GM12878 (cell line): ENCODE results near the gene TRABD. TPM values are rescaled to one million over a fixed set of nuclear protein-coding genes. Genes with fewer than 3 reads are reported as not detected.

ENCODE experiments used
- ATAC-seq: fragments of 200-7000 bp; cut with Tn5 transposase; 3 replicates; pipeline ENCODE4 v1.9.1; 2020; ENCODE audit warnings: mild to moderate bottlenecking, moderate library complexity
- BruUV-seq: library from RNA; stranded (reverse); fragments of 400-500 nt; replicated peaks from 2 replicates; lab custom pipeline; 2021; lab: Mats Ljungman, UMichigan
- CTCF ChIA-PET: fragments of 300-600 bp; sonication (Branson Sonifier 250); formaldehyde crosslinking; extraction: SDS; loops from one replicate; lab custom pipeline; 2021; ENCODE audit warnings: inconsistent platforms; lab: Yijun Ruan, JAX
- POLR2A ChIA-PET: fragments of 350-600 bp; formaldehyde crosslinking; extraction: SDS; loops from one replicate; lab custom pipeline; 2021; ENCODE audit warnings: inconsistent platforms; lab: Charles Lee
- RAD21 ChIA-PET: fragments of 300-600 bp; sonication (Branson Sonifier 250); formaldehyde crosslinking; loops from one replicate; lab custom pipeline; 2023; ENCODE audit warnings: antibody characterized with exemption; ENCODE audit not compliant: unreplicated experiment; lab: Charles Lee
- SMC1A ChIA-PET: fragments of 300-600 bp; sonication (Branson Sonifier 250); formaldehyde crosslinking; loops from one replicate; lab custom pipeline; 2023; ENCODE audit not compliant: unreplicated experiment, uncharacterized antibody; lab: Charles Lee
- DNase-seq: peaks from one replicate; pipeline ENCODE4 v3.0.0-alpha.2; 2011; ENCODE audit warnings: low read depth, low spot score
- FAIRE-seq: peaks from 3 replicates; lab custom pipeline; 2011; peaks lifted over from hg19 to GRCh38; lab: Jason Lieb, UNC
- H2AFZ ChIP-seq: 2 replicates; pipeline ENCODE4 v1.6.0; 2011; ENCODE audit warnings: low read depth, low read length, control low read depth; ENCODE audit not compliant: control insufficient read depth
- H3K27ac ChIP-seq: 2 replicates; pipeline ENCODE4 v1.5.1; 2011; ENCODE audit warnings: control low read depth; ENCODE audit not compliant: control insufficient read depth, insufficient read depth
- H3K27me3 ChIP-seq, 2 experiments: replicated peaks in 1 of 2; 2 replicates each; pipeline versions ENCODE4 v1.6.0 to v1.6.1; 2011; ENCODE audit warnings: low read length in 1 of 2; ENCODE audit not compliant: control insufficient read depth in 2 of 2, insufficient read depth in 2 of 2
- H3K36me3 ChIP-seq, 2 experiments: 2 replicates each; pipeline ENCODE4 v1.5.1; 2011; ENCODE audit warnings: low read length in 1 of 2; ENCODE audit not compliant: control insufficient read depth in 2 of 2, insufficient read depth in 2 of 2
- H3K4me1 ChIP-seq: 2 replicates; pipeline ENCODE4 v1.6.1; 2011; ENCODE audit warnings: mild to moderate bottlenecking, low read length, moderate library complexity, mixed read lengths; ENCODE audit not compliant: control insufficient read depth, insufficient read depth
- H3K4me2 ChIP-seq: 2 replicates; pipeline ENCODE4 v1.6.0; 2011; ENCODE audit warnings: control low read depth; ENCODE audit not compliant: control insufficient read depth, insufficient read depth
- H3K4me3 ChIP-seq: fragments of 200-600 bp; sonication (generic); 2 replicates; pipeline ENCODE4 v1.5.1; 2016
- H3K79me2 ChIP-seq: 2 replicates; pipeline ENCODE4 v1.6.0; 2011; ENCODE audit warnings: low read length; ENCODE audit not compliant: control insufficient read depth, insufficient read depth
- H3K9ac ChIP-seq: 2 replicates; pipeline ENCODE4 v1.8.0; 2011; ENCODE audit warnings: low read length, control low read depth, mixed read lengths; ENCODE audit not compliant: control insufficient read depth, insufficient read depth
- H3K9me3 ChIP-seq: replicated peaks from 3 replicates; pipeline ENCODE4 v1.5.1; 2011; ENCODE audit warnings: mild to moderate bottlenecking, low read length; ENCODE audit not compliant: control insufficient read depth, insufficient read depth
- H4K20me1 ChIP-seq: 2 replicates; pipeline ENCODE4 v1.6.0; 2011; ENCODE audit not compliant: control insufficient read depth, insufficient read depth
- BACH1 ChIP-seq: fragments of 450-650 bp; IDR thresholded peaks from 2 replicates; pipeline ENCODE4 v1.6.1; 2017; ENCODE audit warnings: mild to moderate bottlenecking, borderline replicate concordance
- BHLHE40 ChIP-seq, 2 experiments: fragments of 450-650 bp in 1 of 2; IDR thresholded peaks; 2 replicates each; pipeline ENCODE4 v1.6.1; 2011 to 2017; ENCODE audit warnings: low read depth in 2 of 2, borderline replicate concordance in 1 of 2, improper control_type of control experiment in 1 of 2, low read length in 1 of 2, mild to moderate bottlenecking in 1 of 2
- BRCA1 ChIP-seq: IDR thresholded peaks from 2 replicates; pipeline ENCODE4 v1.6.1; 2011; ENCODE audit warnings: low read depth, low read length, improper control_type of control experiment
- CBFB ChIP-seq: IDR thresholded peaks from 2 replicates; pipeline ENCODE4 v1.6.1; 2016; ENCODE audit warnings: antibody characterized with exemption, low read depth
- EZH2 ChIP-seq: IDR thresholded peaks from 2 replicates; pipeline ENCODE4 v1.6.1; 2012; ENCODE audit warnings: low read depth, mild to moderate bottlenecking, control low read depth, inconsistent platforms, low read length, borderline replicate concordance; ENCODE audit not compliant: control insufficient read depth
- HDGF ChIP-seq: fragments of 450-650 bp; IDR thresholded peaks from 2 replicates; pipeline ENCODE4 v1.6.1; 2016; ENCODE audit warnings: antibody characterized with exemption
- LARP7 ChIP-seq: fragments of 450-650 bp; IDR thresholded peaks from 2 replicates; pipeline ENCODE4 v1.6.1; 2017; ENCODE audit warnings: mild to moderate bottlenecking
- NFIC ChIP-seq: IDR thresholded peaks from 2 replicates; pipeline ENCODE4 v1.6.1; 2012; ENCODE audit warnings: low read depth, mild to moderate bottlenecking, inconsistent platforms, low read length, moderate library complexity
- NFYB ChIP-seq: IDR thresholded peaks from 2 replicates; pipeline ENCODE4 v1.6.1; 2011; ENCODE audit warnings: low read depth, mild to moderate bottlenecking, low read length, improper control_type of control experiment, moderate library complexity; ENCODE audit not compliant: insufficient read depth
- NR2C1 ChIP-seq: fragments of 450-650 bp; IDR thresholded peaks from 2 replicates; pipeline ENCODE4 v1.6.1; 2017; ENCODE audit warnings: antibody characterized with exemption, mild to moderate bottlenecking, moderate library complexity
- POU2F2 ChIP-seq: IDR thresholded peaks from 3 replicates; pipeline ENCODE4 v1.6.1; 2011; ENCODE audit warnings: low read depth, mild to moderate bottlenecking, low read length, borderline replicate concordance
- STAT3 ChIP-seq: IDR thresholded peaks from 2 replicates; pipeline ENCODE4 v1.6.1; 2011; ENCODE audit warnings: low read depth, low read length, improper control_type of control experiment
- ZNF384 ChIP-seq: IDR thresholded peaks from 2 replicates; pipeline ENCODE4 v1.6.1; 2012; ENCODE audit warnings: low read depth, mild to moderate bottlenecking, low read length, improper control_type of control experiment, borderline replicate concordance
- WGBS: methylation state at CpG from one replicate; pipeline ENCODE4 v1.1.6; 2016; ENCODE audit warnings: low lambda C conversion rate; ENCODE audit not compliant: insufficient replicate concordance, insufficient coverage; ENCODE audit errors: missing lambda C conversion rate; 5-methylcytosine and 5-hydroxymethylcytosine counted together
- in situ Hi-C: fragments of 300-500 bp; cut with MboI; formaldehyde crosslinking; loops from 9 replicates; pipeline ENCODE4 v1.14.3; 2018; ENCODE audit warnings: mixed read lengths
- intact Hi-C: fragments of 100-400 bp; cut with micrococcal nuclease; formaldehyde crosslinking; loops from one replicate; pipeline ENCODE4 v1.14.2; 2022; ENCODE audit not compliant: unreplicated experiment
- polyA plus RNA-seq, 11 experiments: library from polyadenylated mRNA; depleted of rRNA in 4 of 11; unstranded in 6 of 11; stranded (reverse) in 5 of 11; fragments of >200 nt; fragmentation: Nextera tagmentation in 4 of 11; fragmentation: Illumina TruSeq in 1 of 11; extraction: Ambion mirVana in 4 of 11; extraction: Trizol in 1 of 11; gene quantifications; 1 replicate in 1 of 11; 2 replicates in 10 of 11; pipeline versions ENCODE4 v1.2.1 to v1.2.3, GENCODE V29; 2011 to 2016; ENCODE audit warnings: inconsistent platforms in 2 of 11, missing spikeins in 2 of 11, low read depth in 1 of 11
- total RNA-seq, 4 experiments: library from RNA; depleted of rRNA in 3 of 4; stranded (reverse); fragments of >200 nt in 3 of 4; fragmentation: Illumina TruSeq in 1 of 4; extraction: Trizol in 1 of 4; gene quantifications; 2 replicates each; pipeline versions ENCODE4 v1.2.1 to v1.2.3, GENCODE V29; 2013 to 2021
- TF ChIP-seq, protein P1 (sequence below): fragments of 450-650 bp; IDR thresholded peaks from 2 replicates; pipeline ENCODE4 v1.6.1; 2016; ENCODE audit warnings: mild to moderate bottlenecking, moderate library complexity, borderline replicate concordance
- TF ChIP-seq, protein P2 (sequence below): fragments of 450-650 bp; formaldehyde crosslinking; IDR thresholded peaks from 2 replicates; pipeline ENCODE4 v1.4.0; 2020; ENCODE audit warnings: mild to moderate bottlenecking, moderate library complexity
- TF ChIP-seq, protein P3 (sequence below): IDR thresholded peaks from 2 replicates; pipeline ENCODE4 v1.6.1; 2011; ENCODE audit warnings: borderline replicate concordance, low read depth, mild to moderate bottlenecking, moderate library complexity, mixed read lengths, low read length; ENCODE audit not compliant: insufficient read depth; ENCODE audit errors: extremely low read length

The TRABD gene
- total and polyA plus RNA-seq, 10 of the 15 experiments (the other 5 are each of a cell fraction or from before 2014, with no cell fraction given), result 0.43 to 116 (median 58.1) TPM

DNA sequence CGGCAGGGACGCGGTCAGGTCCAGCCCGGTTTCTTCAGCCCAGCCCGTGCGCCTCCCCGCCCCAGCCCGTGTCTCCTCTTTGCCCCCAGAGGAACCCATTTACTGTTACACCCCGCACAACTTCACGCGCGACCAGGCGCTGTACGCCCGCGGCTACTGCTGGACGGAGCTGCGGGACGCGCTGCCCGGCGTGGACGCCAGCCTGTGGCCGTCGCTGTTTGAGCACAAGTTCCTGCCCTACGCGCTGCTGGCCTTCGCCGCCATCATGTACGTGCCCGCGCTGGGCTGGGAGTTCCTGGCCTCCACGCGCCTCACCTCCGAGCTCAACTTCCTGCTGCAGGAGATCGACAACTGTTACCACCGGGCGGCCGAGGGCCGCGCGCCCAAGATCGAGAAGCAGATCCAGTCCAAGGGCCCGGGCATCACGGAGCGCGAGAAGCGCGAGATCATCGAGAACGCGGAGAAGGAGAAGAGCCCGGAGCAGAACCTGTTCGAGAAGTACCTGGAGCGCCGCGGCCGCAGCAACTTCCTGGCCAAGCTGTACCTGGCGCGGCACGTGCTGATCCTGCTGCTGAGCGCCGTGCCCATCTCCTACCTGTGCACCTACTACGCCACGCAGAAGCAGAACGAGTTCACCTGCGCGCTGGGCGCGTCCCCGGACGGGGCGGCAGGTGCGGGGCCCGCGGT lies 8.7 kb upstream of the TRABD start:
- Histone ChIP-seq H3K4me2 (no peak overlapping the region), H3K79me2 (no peaks in the 10 kb centered on the region), H3K27ac (no peak overlapping the region), H2AFZ (no peak overlapping the region), H3K27me3 (no peaks in the 10 kb centered on the region), H3K4me1 (peaks cover 6% of the 10 kb centered on the region), H3K36me3 (no peaks in the 10 kb centered on the region), H3K4me3 (no peak overlapping the region), H3K9ac (no peak overlapping the region), H3K9me3 (no peaks in the 10 kb centered on the region), H4K20me1 (no peaks in the 10 kb centered on the region)
- SMC1A ChIA-PET, result no interaction called here
- 97% methylated on average over 67 of the region's 76 CpGs for WGBS
- RAD21 ChIA-PET, result no interaction called here
- POLR2A ChIA-PET, result no interaction called here
- in situ Hi-C loops, result no loop called here
- BruUV-seq, result no TSS peak
- intact Hi-C loops, result no loop called here
- no peak for DNase-seq
- no peak for FAIRE-seq
- CTCF ChIA-PET, result no interaction called here
- no peak for ATAC-seq
- TF ChIP-seq BRCA1 (no peak), POU2F2 (no peak), EZH2 (no peak), BACH1 (no peak), STAT3 (no peak), LARP7 (no peak), BHLHE40 (IDR thresholded peaks at IDR 0.05; ENCODE audit: borderline replicate concordance in 1 of 2, low read depth in 2 of 2, low read length in 1 of 2) (no peak), NFIC (no peak), HDGF (no peak), NR2C1 (no peak), ZNF384 (no peak), CBFB (no peak), NFYB (no peak)
- TF ChIP-seq, protein P1, sequence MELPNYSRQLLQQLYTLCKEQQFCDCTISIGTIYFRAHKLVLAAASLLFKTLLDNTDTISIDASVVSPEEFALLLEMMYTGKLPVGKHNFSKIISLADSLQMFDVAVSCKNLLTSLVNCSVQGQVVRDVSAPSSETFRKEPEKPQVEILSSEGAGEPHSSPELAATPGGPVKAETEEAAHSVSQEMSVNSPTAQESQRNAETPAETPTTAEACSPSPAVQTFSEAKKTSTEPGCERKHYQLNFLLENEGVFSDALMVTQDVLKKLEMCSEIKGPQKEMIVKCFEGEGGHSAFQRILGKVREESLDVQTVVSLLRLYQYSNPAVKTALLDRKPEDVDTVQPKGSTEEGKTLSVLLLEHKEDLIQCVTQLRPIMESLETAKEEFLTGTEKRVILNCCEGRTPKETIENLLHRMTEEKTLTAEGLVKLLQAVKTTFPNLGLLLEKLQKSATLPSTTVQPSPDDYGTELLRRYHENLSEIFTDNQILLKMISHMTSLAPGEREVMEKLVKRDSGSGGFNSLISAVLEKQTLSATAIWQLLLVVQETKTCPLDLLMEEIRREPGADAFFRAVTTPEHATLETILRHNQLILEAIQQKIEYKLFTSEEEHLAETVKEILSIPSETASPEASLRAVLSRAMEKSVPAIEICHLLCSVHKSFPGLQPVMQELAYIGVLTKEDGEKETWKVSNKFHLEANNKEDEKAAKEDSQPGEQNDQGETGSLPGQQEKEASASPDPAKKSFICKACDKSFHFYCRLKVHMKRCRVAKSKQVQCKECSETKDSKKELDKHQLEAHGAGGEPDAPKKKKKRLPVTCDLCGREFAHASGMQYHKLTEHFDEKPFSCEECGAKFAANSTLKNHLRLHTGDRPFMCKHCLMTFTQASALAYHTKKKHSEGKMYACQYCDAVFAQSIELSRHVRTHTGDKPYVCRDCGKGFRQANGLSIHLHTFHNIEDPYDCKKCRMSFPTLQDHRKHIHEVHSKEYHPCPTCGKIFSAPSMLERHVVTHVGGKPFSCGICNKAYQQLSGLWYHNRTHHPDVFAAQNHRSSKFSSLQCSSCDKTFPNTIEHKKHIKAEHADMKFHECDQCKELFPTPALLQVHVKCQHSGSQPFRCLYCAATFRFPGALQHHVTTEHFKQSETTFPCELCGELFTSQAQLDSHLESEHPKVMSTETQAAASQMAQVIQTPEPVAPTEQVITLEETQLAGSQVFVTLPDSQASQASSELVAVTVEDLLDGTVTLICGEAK, result no peak
- TF ChIP-seq, protein P2, sequence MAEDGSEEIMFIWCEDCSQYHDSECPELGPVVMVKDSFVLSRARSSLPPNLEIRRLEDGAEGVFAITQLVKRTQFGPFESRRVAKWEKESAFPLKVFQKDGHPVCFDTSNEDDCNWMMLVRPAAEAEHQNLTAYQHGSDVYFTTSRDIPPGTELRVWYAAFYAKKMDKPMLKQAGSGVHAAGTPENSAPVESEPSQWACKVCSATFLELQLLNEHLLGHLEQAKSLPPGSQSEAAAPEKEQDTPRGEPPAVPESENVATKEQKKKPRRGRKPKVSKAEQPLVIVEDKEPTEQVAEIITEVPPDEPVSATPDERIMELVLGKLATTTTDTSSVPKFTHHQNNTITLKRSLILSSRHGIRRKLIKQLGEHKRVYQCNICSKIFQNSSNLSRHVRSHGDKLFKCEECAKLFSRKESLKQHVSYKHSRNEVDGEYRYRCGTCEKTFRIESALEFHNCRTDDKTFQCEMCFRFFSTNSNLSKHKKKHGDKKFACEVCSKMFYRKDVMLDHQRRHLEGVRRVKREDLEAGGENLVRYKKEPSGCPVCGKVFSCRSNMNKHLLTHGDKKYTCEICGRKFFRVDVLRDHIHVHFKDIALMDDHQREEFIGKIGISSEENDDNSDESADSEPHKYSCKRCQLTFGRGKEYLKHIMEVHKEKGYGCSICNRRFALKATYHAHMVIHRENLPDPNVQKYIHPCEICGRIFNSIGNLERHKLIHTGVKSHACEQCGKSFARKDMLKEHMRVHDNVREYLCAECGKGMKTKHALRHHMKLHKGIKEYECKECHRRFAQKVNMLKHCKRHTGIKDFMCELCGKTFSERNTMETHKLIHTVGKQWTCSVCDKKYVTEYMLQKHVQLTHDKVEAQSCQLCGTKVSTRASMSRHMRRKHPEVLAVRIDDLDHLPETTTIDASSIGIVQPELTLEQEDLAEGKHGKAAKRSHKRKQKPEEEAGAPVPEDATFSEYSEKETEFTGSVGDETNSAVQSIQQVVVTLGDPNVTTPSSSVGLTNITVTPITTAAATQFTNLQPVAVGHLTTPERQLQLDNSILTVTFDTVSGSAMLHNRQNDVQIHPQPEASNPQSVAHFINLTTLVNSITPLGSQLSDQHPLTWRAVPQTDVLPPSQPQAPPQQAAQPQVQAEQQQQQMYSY (CRISPR knock-in tag), result no peak
- TF ChIP-seq, protein P3, sequence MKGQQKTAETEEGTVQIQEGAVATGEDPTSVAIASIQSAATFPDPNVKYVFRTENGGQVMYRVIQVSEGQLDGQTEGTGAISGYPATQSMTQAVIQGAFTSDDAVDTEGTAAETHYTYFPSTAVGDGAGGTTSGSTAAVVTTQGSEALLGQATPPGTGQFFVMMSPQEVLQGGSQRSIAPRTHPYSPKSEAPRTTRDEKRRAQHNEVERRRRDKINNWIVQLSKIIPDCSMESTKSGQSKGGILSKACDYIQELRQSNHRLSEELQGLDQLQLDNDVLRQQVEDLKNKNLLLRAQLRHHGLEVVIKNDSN, result no peak
